HG03139 (cell line): ENCODE data around the gene FLVCR2.
"Not testable (repeated sequence)": the region's sequence is repeated elsewhere in the genome, so short reads cannot be mapped to it uniquely, and the experiment has no call there.

Experiments used
- ATAC-seq: cut with Tn5 transposase; IDR thresholded peaks from one replicate; pipeline ENCODE4 v1.9.1; 2021; ENCODE audit not compliant: unreplicated experiment

The FLVCR2 gene

GRCh38 chr14:75660630-75661498, 82.4 kb downstream of the FLVCR2 start, which contains the start of the genes ERG28 and TTLL5:
Gene ERG28 (minus strand): TSS chr14:75660876. CDS start chr14:75657502, 3,374 bp downstream.
Gene TTLL5 (plus strand): TSS chr14:75661246. CDS start chr14:75663150, 1,904 bp downstream.
- ATAC-seq: peak; percentile 97

GRCh38 chr14:75661499-75661814, 83.0 kb downstream of the FLVCR2 start:
- ATAC-seq: no peak

GRCh38 chr14:75662966-75663365, 84.5 kb downstream of the FLVCR2 start:
- ATAC-seq: no peak

GRCh38 chr14:75667099-75667765, 88.8 kb downstream of the FLVCR2 start:
- ATAC-seq: no peak

GRCh38 chr14:75672605-75673192, 94.3 kb downstream of the FLVCR2 start:
- no peak for ATAC-seq

GRCh38 chr14:75673345-75674035, 95.1 kb downstream of the FLVCR2 start:
- ATAC-seq: no peak

- ATAC-seq: no peak
Observed at GRCh38 chr14:75675265-75675960, 97.0 kb downstream of the FLVCR2 start.

GRCh38 chr14:75685910-75686309, 107.5 kb downstream of the FLVCR2 start:
- no peak for ATAC-seq

GRCh38 chr14:75689012-75689411, 110.6 kb downstream of the FLVCR2 start:
- no peak for ATAC-seq

- no peak for ATAC-seq
Observed at GRCh38 chr14:75690010-75690409, 111.6 kb downstream of the FLVCR2 start.

- ATAC-seq: not testable (repeated sequence)
Observed at GRCh38 chr14:75695025-75695424, 116.6 kb downstream of the FLVCR2 start.

GRCh38 chr14:75697386-75697785, 119.0 kb downstream of the FLVCR2 start:
- ATAC-seq: no peak
